ENCODE results near the gene DIPK1A. TPM values are rescaled to one million over a fixed set of nuclear protein-coding genes. Genes with fewer than 3 reads are reported as not detected.

DIPK1A gene
- total RNA-seq, 1 experiment from 2014 or later, result 1.2 TPM

DNA sequence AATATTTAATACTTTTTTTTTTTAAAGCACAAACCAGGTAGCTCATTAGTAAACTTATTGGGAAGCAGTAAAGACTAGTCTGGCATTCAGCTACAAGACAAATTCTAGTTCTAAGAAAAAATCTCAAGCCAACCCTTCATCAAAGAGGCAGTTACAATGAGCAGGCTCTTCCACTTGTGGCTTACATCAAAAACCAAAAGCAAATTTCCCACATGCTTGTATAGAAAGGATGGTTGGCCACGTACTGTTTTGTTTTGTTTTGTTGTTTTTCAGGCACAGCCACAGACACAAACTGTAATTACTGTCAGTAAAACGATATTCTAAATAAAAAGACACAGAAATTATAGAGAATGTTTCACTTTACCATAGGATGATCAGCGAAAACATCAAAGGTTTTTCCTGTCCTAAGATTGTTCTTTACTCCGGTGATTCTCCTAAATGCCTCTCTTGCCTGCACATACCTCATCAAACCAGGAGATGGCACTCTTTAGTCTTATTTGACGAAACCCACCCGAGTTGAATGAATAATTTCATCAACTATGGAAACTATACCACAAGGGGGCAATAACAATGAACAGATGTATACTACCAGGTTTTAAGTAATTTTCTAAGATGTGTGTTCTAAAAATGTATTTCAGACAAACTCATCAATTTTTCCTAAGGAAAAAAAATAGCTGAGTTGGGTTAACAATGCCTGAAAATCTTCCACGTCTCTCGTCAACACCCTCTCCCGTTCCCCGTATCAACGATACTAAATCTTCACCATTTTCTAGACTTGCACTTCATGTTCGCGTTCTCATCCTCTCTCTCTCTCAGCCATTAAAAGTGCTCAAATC is 102.5 kb downstream of the DIPK1A start:
- Histone ChIP-seq H3K27ac (ENCODE audit: low read length) (no peak overlapping the region), H3K4me3 (ENCODE audit: low read depth in 2 of 2, low read length in 2 of 2) (no peak overlapping the region), H3K9me3 (ENCODE audit: control insufficient read depth, insufficient read depth, low read depth, low read length) (no peaks in the 10 kb centered on the region), H3K4me1 (ENCODE audit: control insufficient read depth, insufficient read depth, low read length) (peaks cover 3% of the 10 kb centered on the region; the same call in 1 of the 2 replicates), H3K36me3 (ENCODE audit: control insufficient read depth, insufficient read depth, low read length) (no peaks in the 10 kb centered on the region), H3K27me3 (ENCODE audit: control insufficient read depth, insufficient read depth, low read length) (no peaks in the 10 kb centered on the region)
- CTCF ChIA-PET, result interaction anchor here (0.5 to 1.3 kb wide), 4 partner anchors 135 to 203 kb away, joined by 3 to 5 read pairs (median 4); no protein-coding TSS in a partner anchor
- intact Hi-C loops (cut with micrococcal nuclease; ENCODE audit: unreplicated experiment), result loop anchor here (1.0 kb wide), 2 partner anchors 102 to 136 kb away; no protein-coding TSS in a partner anchor
- POLR2A ChIA-PET, result no interaction called here
- DNase-seq (ENCODE audit: low read depth, low spot score), result peak; percentile 53
- in situ Hi-C loops (cut with HindIII; ENCODE audit: low pct_unique_long_range_greater_than_20kb, low sequenced_read_pairs), result no loop called here
- TF ChIP-seq, protein P1, sequence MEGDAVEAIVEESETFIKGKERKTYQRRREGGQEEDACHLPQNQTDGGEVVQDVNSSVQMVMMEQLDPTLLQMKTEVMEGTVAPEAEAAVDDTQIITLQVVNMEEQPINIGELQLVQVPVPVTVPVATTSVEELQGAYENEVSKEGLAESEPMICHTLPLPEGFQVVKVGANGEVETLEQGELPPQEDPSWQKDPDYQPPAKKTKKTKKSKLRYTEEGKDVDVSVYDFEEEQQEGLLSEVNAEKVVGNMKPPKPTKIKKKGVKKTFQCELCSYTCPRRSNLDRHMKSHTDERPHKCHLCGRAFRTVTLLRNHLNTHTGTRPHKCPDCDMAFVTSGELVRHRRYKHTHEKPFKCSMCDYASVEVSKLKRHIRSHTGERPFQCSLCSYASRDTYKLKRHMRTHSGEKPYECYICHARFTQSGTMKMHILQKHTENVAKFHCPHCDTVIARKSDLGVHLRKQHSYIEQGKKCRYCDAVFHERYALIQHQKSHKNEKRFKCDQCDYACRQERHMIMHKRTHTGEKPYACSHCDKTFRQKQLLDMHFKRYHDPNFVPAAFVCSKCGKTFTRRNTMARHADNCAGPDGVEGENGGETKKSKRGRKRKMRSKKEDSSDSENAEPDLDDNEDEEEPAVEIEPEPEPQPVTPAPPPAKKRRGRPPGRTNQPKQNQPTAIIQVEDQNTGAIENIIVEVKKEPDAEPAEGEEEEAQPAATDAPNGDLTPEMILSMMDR (IDR thresholded peaks at IDR 0.05), result peak; percentile 76; the same call in 1 of the 2 replicates
- TF ChIP-seq, protein P2, sequence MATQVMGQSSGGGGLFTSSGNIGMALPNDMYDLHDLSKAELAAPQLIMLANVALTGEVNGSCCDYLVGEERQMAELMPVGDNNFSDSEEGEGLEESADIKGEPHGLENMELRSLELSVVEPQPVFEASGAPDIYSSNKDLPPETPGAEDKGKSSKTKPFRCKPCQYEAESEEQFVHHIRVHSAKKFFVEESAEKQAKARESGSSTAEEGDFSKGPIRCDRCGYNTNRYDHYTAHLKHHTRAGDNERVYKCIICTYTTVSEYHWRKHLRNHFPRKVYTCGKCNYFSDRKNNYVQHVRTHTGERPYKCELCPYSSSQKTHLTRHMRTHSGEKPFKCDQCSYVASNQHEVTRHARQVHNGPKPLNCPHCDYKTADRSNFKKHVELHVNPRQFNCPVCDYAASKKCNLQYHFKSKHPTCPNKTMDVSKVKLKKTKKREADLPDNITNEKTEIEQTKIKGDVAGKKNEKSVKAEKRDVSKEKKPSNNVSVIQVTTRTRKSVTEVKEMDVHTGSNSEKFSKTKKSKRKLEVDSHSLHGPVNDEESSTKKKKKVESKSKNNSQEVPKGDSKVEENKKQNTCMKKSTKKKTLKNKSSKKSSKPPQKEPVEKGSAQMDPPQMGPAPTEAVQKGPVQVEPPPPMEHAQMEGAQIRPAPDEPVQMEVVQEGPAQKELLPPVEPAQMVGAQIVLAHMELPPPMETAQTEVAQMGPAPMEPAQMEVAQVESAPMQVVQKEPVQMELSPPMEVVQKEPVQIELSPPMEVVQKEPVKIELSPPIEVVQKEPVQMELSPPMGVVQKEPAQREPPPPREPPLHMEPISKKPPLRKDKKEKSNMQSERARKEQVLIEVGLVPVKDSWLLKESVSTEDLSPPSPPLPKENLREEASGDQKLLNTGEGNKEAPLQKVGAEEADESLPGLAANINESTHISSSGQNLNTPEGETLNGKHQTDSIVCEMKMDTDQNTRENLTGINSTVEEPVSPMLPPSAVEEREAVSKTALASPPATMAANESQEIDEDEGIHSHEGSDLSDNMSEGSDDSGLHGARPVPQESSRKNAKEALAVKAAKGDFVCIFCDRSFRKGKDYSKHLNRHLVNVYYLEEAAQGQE (IDR thresholded peaks at IDR 0.05; ENCODE audit: insufficient read depth in 1 of 2, low read depth in 2 of 2, low read length in 1 of 2), result no peak
- ATAC-seq, result peak; percentile 88
- no TSS peak for BruUV-seq (replicated peaks)

- Histone ChIP-seq H3K9me3 (ENCODE audit: control insufficient read depth, insufficient read depth, low read depth, low read length) (no peaks in the 10 kb centered on the region), H3K4me1 (ENCODE audit: control insufficient read depth, insufficient read depth, low read length) (peaks cover 3% of the 10 kb centered on the region; the same call in 1 of the 2 replicates), H3K27ac (ENCODE audit: low read length) (no peak overlapping the region), H3K4me3 (ENCODE audit: low read depth in 2 of 2, low read length in 2 of 2) (no peak overlapping the region), H3K36me3 (ENCODE audit: control insufficient read depth, insufficient read depth, low read length) (no peaks in the 10 kb centered on the region), H3K27me3 (ENCODE audit: control insufficient read depth, insufficient read depth, low read length) (no peaks in the 10 kb centered on the region)
- TF ChIP-seq TCF7L2 (IDR thresholded peaks at IDR 0.05; ENCODE audit: low read depth, low read length) (no peak), SIN3A (IDR thresholded peaks at IDR 0.05; ENCODE audit: borderline replicate concordance, insufficient read depth, low read depth, low read length) (no peak), POLR2AphosphoS5 (IDR thresholded peaks at IDR 0.05; ENCODE audit: low read depth, low read length) (no peak)
- TF ChIP-seq, protein P1 (IDR thresholded peaks at IDR 0.05), result no peak
- TF ChIP-seq, protein P2 (IDR thresholded peaks at IDR 0.05; ENCODE audit: insufficient read depth in 1 of 2, low read depth in 2 of 2, low read length in 1 of 2), result no peak
- intact Hi-C loops (cut with micrococcal nuclease; ENCODE audit: unreplicated experiment) (no loop called here), in situ Hi-C loops (cut with HindIII; ENCODE audit: low pct_unique_long_range_greater_than_20kb, low sequenced_read_pairs) (no loop called here)
- DNase-seq (ENCODE audit: low read depth, low spot score) (no peak), ATAC-seq (no peak)
- ChIA-PET POLR2A (no interaction called here), CTCF (no interaction called here)
- no TSS peak for BruUV-seq (replicated peaks)
Observed at GRCh38 chr1:92857817-92858216, 103.4 kb downstream of the DIPK1A start.

Data from Panc1 (cell line).